CD4-positive, CD25-positive, alpha-beta regulatory T cell (primary cell): Measurements from ENCODE around the gene LBHD2. TPM values are rescaled to one million over a fixed set of nuclear protein-coding genes. Genes with fewer than 3 reads are reported as not detected.

Experiments used
- ATAC-seq, 2 donors: fragments of 150-1000 bp; cut with Tn5 transposase; one replicate each; pipeline ENCODE4 v1.10.0; 2021; ENCODE audit warnings: low read depth in 2 of 2, moderate number of reproducible peaks in 2 of 2, moderate library complexity in 1 of 2
- DNase-seq, 3 donors: peaks; one replicate each; pipeline versions ENCODE4 v3.0.0 to v3.0.0-alpha.2; 2012 to 2022; ENCODE audit warnings: mixed read lengths in 1 of 3
- H3K27ac ChIP-seq: one replicate; pipeline ENCODE4 v1.7.0; 2013; ENCODE audit warnings: mild to moderate bottlenecking, low read length; ENCODE audit not compliant: insufficient read depth, poor library complexity, severe bottlenecking
- H3K27me3 ChIP-seq: one replicate; pipeline ENCODE4 v1.7.0; 2013; ENCODE audit warnings: low read length; ENCODE audit not compliant: control insufficient read depth, insufficient read depth
- H3K36me3 ChIP-seq: one replicate; pipeline ENCODE4 v1.7.0; 2013; ENCODE audit warnings: mild to moderate bottlenecking, low read length, moderate library complexity; ENCODE audit not compliant: control insufficient read depth, insufficient read depth
- H3K4me1 ChIP-seq: 2 replicates; pipeline ENCODE4 v1.7.0; 2013; ENCODE audit warnings: mild to moderate bottlenecking, low read length; ENCODE audit not compliant: insufficient read depth, control insufficient read depth, poor library complexity, severe bottlenecking
- H3K4me3 ChIP-seq: one replicate; pipeline ENCODE4 v1.7.0; 2013; ENCODE audit warnings: low read depth, mild to moderate bottlenecking, low read length, moderate library complexity
- H3K9me3 ChIP-seq, 2 experiments: 1 replicate in 1 of 2; 2 replicates in 1 of 2; pipeline ENCODE4 v1.7.0; 2013; ENCODE audit warnings: low read length in 2 of 2, mild to moderate bottlenecking in 1 of 2, moderate library complexity in 1 of 2; ENCODE audit not compliant: control insufficient read depth in 2 of 2
- H3K27ac Mint-ChIP-seq, 3 donors: one replicate each; pipeline ENCODE4 v1.8.0; 2020 to 2022; ENCODE audit warnings: mild to moderate bottlenecking in 3 of 3, mixed read lengths in 3 of 3, moderate library complexity in 2 of 3
- H3K27me3 Mint-ChIP-seq: one replicate; pipeline ENCODE4 v1.8.0; 2022; ENCODE audit warnings: mild to moderate bottlenecking, mixed read lengths
- H3K36me3 Mint-ChIP-seq: one replicate; pipeline ENCODE4 v1.8.0; 2020; ENCODE audit warnings: mixed read lengths
- H3K4me1 Mint-ChIP-seq, 4 donors: one replicate each; pipeline ENCODE4 v1.8.0; 2020 to 2022; ENCODE audit warnings: mixed read lengths in 4 of 4, mild to moderate bottlenecking in 1 of 4
- H3K4me3 Mint-ChIP-seq, 4 donors: one replicate each; pipeline ENCODE4 v1.8.0; 2020 to 2022; ENCODE audit warnings: mild to moderate bottlenecking in 4 of 4, mixed read lengths in 4 of 4, moderate library complexity in 3 of 4
- H3K9me3 Mint-ChIP-seq, 7 donors: one replicate each; pipeline ENCODE4 v1.8.0; 2020 to 2022; ENCODE audit warnings: mixed read lengths in 7 of 7, mild to moderate bottlenecking in 3 of 7, moderate library complexity in 2 of 7
- polyA plus RNA-seq, 4 donors: library from polyadenylated mRNA; unstranded; fragments of 300-500 nt; fragmentation: Illumina TruSeq; gene quantifications; one replicate each; pipeline ENCODE4 v1.2.3, GENCODE V29; 2021
- total RNA-seq: library from RNA; stranded (reverse); gene quantifications from one replicate; pipeline ENCODE4 v1.2.3, GENCODE V29; 2022

Gene LBHD2
- total and polyA plus RNA-seq, 5 donors from 2014 or later = not detected

- H3K9me3 ChIP-seq = no peaks in the 10 kb centered on the region
- no peaks in the 10 kb centered on the region for H3K36me3 Mint-ChIP-seq
- DNase-seq (peak; percentile 58 to 66 (median 58)), ATAC-seq (peak; percentile 74 to 83)
- peaks cover 0 to 17% (median 5%) of the 10 kb centered on the region in 4 donors for H3K4me1 Mint-ChIP-seq
- H3K27me3 ChIP-seq = peaks cover 2% of the 10 kb centered on the region
- H3K9me3 Mint-ChIP-seq = peaks cover 0 to 3% (median 0%) of the 10 kb centered on the region in 7 donors
- H3K4me3 ChIP-seq = no peak overlapping the region
- H3K4me3 Mint-ChIP-seq = peak overlapping the region in 1 of 4 donors; percentile 9
- H3K27ac ChIP-seq = no peak overlapping the region
- peaks cover 6% of the 10 kb centered on the region for H3K4me1 ChIP-seq
- peaks cover 29% of the 10 kb centered on the region for H3K27me3 Mint-ChIP-seq
- no peak overlapping the region for H3K27ac Mint-ChIP-seq
- no peaks in the 10 kb centered on the region for H3K36me3 ChIP-seq
These were observed 20.8 kb downstream of the LBHD2 start for GRCh38 chr14:103104654-103105452.

GRCh38 chr14:103105580-103106150 is 21.7 kb downstream of the LBHD2 start:
- H3K4me1 ChIP-seq = peaks cover 6% of the 10 kb centered on the region
- no peak overlapping the region for H3K4me3 ChIP-seq
- Mint-ChIP-seq H3K4me3 (peak overlapping the region in 1 of 4 donors; percentile 15), H3K4me1 (peaks cover 0 to 17% (median 5%) of the 10 kb centered on the region in 4 donors), H3K36me3 (no peaks in the 10 kb centered on the region), H3K27ac (no peak overlapping the region), H3K9me3 (peaks cover 0 to 3% (median 0%) of the 10 kb centered on the region in 7 donors), H3K27me3 (peaks cover 36% of the 10 kb centered on the region)
- no peak overlapping the region for H3K27ac ChIP-seq
- no peaks in the 10 kb centered on the region for H3K9me3 ChIP-seq
- DNase-seq = peak in 1 of 3 donors; percentile 53
- peaks cover 2% of the 10 kb centered on the region for H3K27me3 ChIP-seq
- no peaks in the 10 kb centered on the region for H3K36me3 ChIP-seq
- no peak for ATAC-seq

DNA sequence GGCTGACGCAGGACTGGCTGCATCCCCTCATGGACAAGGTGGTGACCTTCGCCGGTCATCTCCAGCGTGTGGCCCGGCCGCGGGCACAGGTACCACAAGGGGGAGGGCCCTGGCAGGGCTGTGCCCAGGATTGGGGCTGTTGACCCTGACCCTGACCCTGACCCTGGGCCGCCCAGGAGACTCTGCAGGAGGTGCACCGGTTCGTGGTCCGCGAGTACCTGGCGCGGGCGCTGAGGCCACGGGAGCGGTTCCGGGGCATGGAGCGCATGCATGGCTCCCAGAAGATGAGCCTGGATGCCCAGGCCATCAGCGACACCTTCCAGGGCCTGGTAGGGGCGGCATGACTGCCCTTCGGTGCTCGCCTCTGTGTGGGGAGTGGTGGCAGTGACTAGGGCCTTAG is 23.4 kb downstream of the LBHD2 start:
- Histone ChIP-seq H3K36me3 (no peaks in the 10 kb centered on the region), H3K4me3 (no peak overlapping the region), H3K27me3 (peaks cover 2% of the 10 kb centered on the region), H3K9me3 (no peaks in the 10 kb centered on the region), H3K4me1 (peaks cover 6% of the 10 kb centered on the region), H3K27ac (no peak overlapping the region)
- Mint-ChIP-seq H3K9me3 (no peaks in the 10 kb centered on the region), H3K4me3 (no peak overlapping the region), H3K27ac (no peak overlapping the region), H3K27me3 (peaks cover 32% of the 10 kb centered on the region), H3K36me3 (no peaks in the 10 kb centered on the region), H3K4me1 (peaks cover 0 to 13% (median 5%) of the 10 kb centered on the region in 4 donors)
- no peak for ATAC-seq
- no peak for DNase-seq

DNA sequence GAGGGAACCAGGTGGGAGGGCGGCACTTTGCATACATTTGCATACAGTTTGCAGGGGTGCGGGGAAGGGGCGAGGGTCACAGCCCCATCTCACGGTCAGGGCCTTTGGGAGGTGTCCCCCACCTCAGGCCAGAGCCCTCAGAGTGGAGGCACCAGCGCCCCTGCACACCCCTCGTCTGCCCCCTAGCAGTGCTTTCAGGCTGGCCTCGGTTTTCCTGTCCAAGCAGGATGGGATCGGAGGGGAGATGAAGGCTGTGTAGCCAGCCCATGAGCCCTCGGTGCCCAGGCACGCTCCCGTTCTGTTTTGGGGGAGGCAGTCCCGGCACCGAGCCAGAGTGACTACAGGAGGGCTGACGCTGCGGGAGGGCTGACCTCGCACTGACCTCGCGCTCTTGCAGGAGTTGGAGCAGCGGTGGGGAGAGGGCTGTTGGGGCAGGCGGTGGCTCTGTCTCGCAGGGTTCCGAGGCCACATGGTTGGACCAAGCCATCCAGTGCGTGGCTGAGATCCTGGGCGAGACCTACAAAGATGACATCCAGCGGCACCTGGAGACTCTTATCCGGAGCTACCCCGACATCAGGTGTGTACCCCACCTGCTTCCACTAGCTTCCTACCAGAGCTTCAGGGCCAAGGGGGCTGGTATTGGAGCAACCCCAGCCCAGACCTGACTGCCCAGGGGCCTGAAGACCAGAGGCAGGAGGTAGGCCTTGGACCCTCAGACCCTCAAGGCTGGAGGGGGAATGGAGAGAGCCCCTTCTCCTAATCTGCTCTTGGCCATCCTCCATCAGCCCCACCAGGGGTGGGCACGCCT is 24.1 kb downstream of the LBHD2 start:
- Mint-ChIP-seq H3K27me3 (peaks cover 32% of the 10 kb centered on the region), H3K36me3 (no peaks in the 10 kb centered on the region), H3K9me3 (no peaks in the 10 kb centered on the region), H3K4me3 (no peak overlapping the region), H3K4me1 (peaks cover 0 to 13% (median 5%) of the 10 kb centered on the region in 4 donors), H3K27ac (no peak overlapping the region)
- no peak for DNase-seq
- Histone ChIP-seq H3K36me3 (no peaks in the 10 kb centered on the region), H3K9me3 (no peaks in the 10 kb centered on the region), H3K4me1 (peaks cover 6% of the 10 kb centered on the region), H3K27ac (no peak overlapping the region), H3K4me3 (no peak overlapping the region), H3K27me3 (peaks cover 2% of the 10 kb centered on the region)
- no peak for ATAC-seq

DNA sequence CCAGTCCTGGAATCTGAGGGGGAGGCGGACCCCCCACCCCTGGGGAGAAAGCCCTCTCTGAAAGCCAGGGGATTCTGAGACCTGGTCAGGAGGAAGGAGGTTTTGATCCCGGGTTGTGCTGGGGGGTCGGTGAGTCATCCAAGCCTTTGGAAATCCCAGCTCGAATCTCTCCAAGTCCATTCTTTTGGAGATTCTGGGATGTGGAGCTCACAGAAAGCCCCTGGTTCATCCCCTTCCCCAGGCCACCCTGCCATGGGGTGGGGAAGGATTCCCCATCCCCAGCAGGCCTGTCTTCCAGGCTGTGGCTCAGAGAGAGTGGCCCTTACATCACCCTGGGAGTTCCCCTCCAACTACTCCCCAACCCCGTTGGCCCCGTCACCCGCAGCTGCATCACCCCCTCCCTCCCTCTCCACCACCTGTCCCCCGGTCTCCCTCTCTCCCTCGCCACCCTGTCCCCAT is 24.8 kb downstream of the LBHD2 start:
- Mint-ChIP-seq H3K4me3 (no peak overlapping the region), H3K27me3 (peaks cover 32% of the 10 kb centered on the region), H3K9me3 (no peaks in the 10 kb centered on the region), H3K27ac (no peak overlapping the region), H3K4me1 (peaks cover 0 to 10% (median 5%) of the 10 kb centered on the region in 4 donors), H3K36me3 (no peaks in the 10 kb centered on the region)
- H3K9me3 ChIP-seq = no peaks in the 10 kb centered on the region
- no peak overlapping the region for H3K4me3 ChIP-seq
- peaks cover 2% of the 10 kb centered on the region for H3K27me3 ChIP-seq
- no peak overlapping the region for H3K27ac ChIP-seq
- DNase-seq = no peak
- no peaks in the 10 kb centered on the region for H3K36me3 ChIP-seq
- H3K4me1 ChIP-seq = peaks cover 6% of the 10 kb centered on the region
- no peak for ATAC-seq

GRCh38 chr14:103109535-103110441 is 25.8 kb downstream of the LBHD2 start:
- no peak overlapping the region for H3K4me3 ChIP-seq
- no peak overlapping the region for H3K27ac Mint-ChIP-seq
- no peak overlapping the region for H3K4me3 Mint-ChIP-seq
- H3K4me1 Mint-ChIP-seq = peaks cover 1 to 11% (median 7%) of the 10 kb centered on the region in 4 donors
- no peaks in the 10 kb centered on the region for H3K36me3 ChIP-seq
- H3K36me3 Mint-ChIP-seq = no peaks in the 10 kb centered on the region
- peaks cover 2% of the 10 kb centered on the region for H3K4me1 ChIP-seq
- peaks cover 2% of the 10 kb centered on the region for H3K27me3 ChIP-seq
- H3K9me3 ChIP-seq = no peaks in the 10 kb centered on the region
- ATAC-seq (no peak), DNase-seq (no peak)
- H3K27me3 Mint-ChIP-seq = peaks cover 29% of the 10 kb centered on the region
- no peaks in the 10 kb centered on the region for H3K9me3 Mint-ChIP-seq
- no peak overlapping the region for H3K27ac ChIP-seq

DNA sequence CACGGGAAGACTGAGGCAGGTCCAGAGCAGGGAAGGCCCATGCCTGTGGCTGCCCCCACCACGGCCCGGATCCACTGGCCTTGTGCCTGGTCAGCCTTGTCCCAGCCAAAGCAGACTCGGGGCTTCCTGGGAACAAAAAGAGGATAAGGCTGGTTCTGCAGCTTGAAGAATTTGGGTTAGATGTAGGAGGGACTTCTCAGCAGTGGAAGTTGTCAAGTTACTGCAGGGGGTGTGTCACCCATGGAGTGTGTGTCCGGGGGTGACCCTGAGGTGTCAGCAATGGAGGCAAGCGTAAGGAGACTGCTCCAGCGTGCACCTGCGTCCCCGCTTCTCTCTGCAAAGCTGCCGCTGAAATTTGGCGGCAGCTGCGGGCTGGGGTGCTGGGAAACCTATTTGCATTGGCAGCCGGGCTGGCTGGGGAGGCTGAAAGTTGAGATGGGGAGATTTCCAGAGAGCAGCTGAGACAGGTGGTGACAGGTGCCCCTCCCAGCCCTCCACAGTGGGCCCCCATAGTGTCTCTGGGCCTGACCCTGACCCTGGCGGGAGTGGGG is 26.7 kb downstream of the LBHD2 start:
- Mint-ChIP-seq H3K27me3 (peaks cover 22% of the 10 kb centered on the region), H3K27ac (no peak overlapping the region), H3K9me3 (no peaks in the 10 kb centered on the region), H3K4me3 (no peak overlapping the region), H3K4me1 (peaks cover 3 to 11% (median 7%) of the 10 kb centered on the region in 4 donors), H3K36me3 (no peaks in the 10 kb centered on the region)
- ATAC-seq (no peak), DNase-seq (no peak)
- Histone ChIP-seq H3K4me3 (no peak overlapping the region), H3K27ac (no peak overlapping the region), H3K9me3 (no peaks in the 10 kb centered on the region), H3K27me3 (no peaks in the 10 kb centered on the region), H3K4me1 (no peaks in the 10 kb centered on the region), H3K36me3 (no peaks in the 10 kb centered on the region)
